H1 (cell line): ENCODE data around the gene SENP7. TPM values are rescaled to one million over a fixed set of nuclear protein-coding genes. Genes with fewer than 3 reads are reported as not detected.

Experiments used
- CTCF ChIA-PET: fragments of 300-600 bp; sonication (Branson Sonifier 250); formaldehyde crosslinking; loops from one replicate; lab custom pipeline; 2021; ENCODE audit not compliant: partially characterized antibody; lab: Charles Lee
- POLR2A ChIA-PET: fragments of 300-600 bp; sonication (Branson Sonifier 250); formaldehyde crosslinking; loops from one replicate; lab custom pipeline; 2021; ENCODE audit warnings: inconsistent platforms; ENCODE audit not compliant: partially characterized antibody; lab: Charles Lee
- DNase-seq, 2 experiments: peaks; one replicate each; pipeline versions ENCODE4 v3.0.0 to v3.0.0-alpha.2; 2010 to 2022; ENCODE audit warnings: low spot score in 2 of 2, low read depth in 1 of 2, mixed read lengths in 1 of 2
- FAIRE-seq: peaks from 2 replicates; lab custom pipeline; 2011; peaks lifted over from hg19 to GRCh38; lab: Jason Lieb, UNC
- H2AFZ ChIP-seq: 2 replicates; pipeline ENCODE4 v1.8.1; 2012; ENCODE audit warnings: low read length, inconsistent platforms
- H2AK5ac ChIP-seq: 2 replicates; pipeline ENCODE4 v1.6.1; 2013; ENCODE audit warnings: low read depth, low read length
- H2BK120ac ChIP-seq: replicated peaks from 2 replicates; pipeline ENCODE3; 2013; ENCODE audit warnings: low read depth, low read length, inconsistent platforms
- H2BK12ac ChIP-seq: 2 replicates; pipeline ENCODE4 v1.6.1; 2013; ENCODE audit warnings: low read depth, low read length
- H2BK15ac ChIP-seq: 2 replicates; pipeline ENCODE4 v1.6.1; 2013; ENCODE audit warnings: low read length
- H2BK20ac ChIP-seq: 2 replicates; pipeline ENCODE4 v1.6.1; 2013; ENCODE audit warnings: low read length
- H2BK5ac ChIP-seq: 2 replicates; pipeline ENCODE4 v1.6.1; 2013; ENCODE audit warnings: low read depth, low read length
- H3K14ac ChIP-seq: 2 replicates; pipeline ENCODE4 v1.6.1; 2013; ENCODE audit warnings: inconsistent platforms; ENCODE audit not compliant: insufficient read length
- H3K18ac ChIP-seq: 2 replicates; pipeline ENCODE4 v1.6.1; 2013; ENCODE audit warnings: low read length; ENCODE audit errors: extremely low read depth
- H3K23ac ChIP-seq: 2 replicates; pipeline ENCODE4 v1.6.1; 2013; ENCODE audit warnings: inconsistent platforms; ENCODE audit not compliant: insufficient read length
- H3K23me2 ChIP-seq: 2 replicates; pipeline ENCODE4 v1.6.1; 2013; ENCODE audit warnings: low read depth, low read length
- H3K27ac ChIP-seq: 2 replicates; pipeline ENCODE4 v1.6.1; 2011; ENCODE audit warnings: low read depth, low read length, inconsistent platforms
- H3K27me3 ChIP-seq, 4 experiments: replicated peaks in 1 of 4; 1 replicate in 1 of 4; 2 replicates in 3 of 4; pipeline versions ENCODE4 v1.6.1 to v1.8.1; 2011 to 2013; ENCODE audit warnings: low read length in 3 of 4, mild to moderate bottlenecking in 3 of 4, inconsistent platforms in 2 of 4, mixed read lengths in 2 of 4, moderate library complexity in 1 of 4; ENCODE audit not compliant: control insufficient read depth in 3 of 4, insufficient read depth in 3 of 4; ENCODE audit errors: extremely low read depth in 1 of 4
- H3K36me3 ChIP-seq, 4 experiments: 2 replicates each; pipeline versions ENCODE4 v1.6.1 to v1.8.1; 2011 to 2013; ENCODE audit warnings: mild to moderate bottlenecking in 4 of 4, low read length in 3 of 4, moderate library complexity in 2 of 4, control low read depth in 1 of 4, inconsistent platforms in 1 of 4; ENCODE audit not compliant: insufficient read depth in 4 of 4, control insufficient read depth in 2 of 4
- H3K4ac ChIP-seq: replicated peaks from 2 replicates; pipeline ENCODE3; 2013; ENCODE audit warnings: low read length, low read depth, mixed read lengths, inconsistent platforms; ENCODE audit not compliant: insufficient read length
- H3K4me1 ChIP-seq, 4 experiments: replicated peaks in 1 of 4; 1 replicate in 1 of 4; 2 replicates in 3 of 4; pipeline versions ENCODE4 v1.6.1 to v1.8.1; 2011 to 2013; ENCODE audit warnings: low read length in 3 of 4, inconsistent platforms in 2 of 4, mixed read lengths in 1 of 4; ENCODE audit not compliant: insufficient read depth in 4 of 4, control insufficient read depth in 3 of 4
- H3K4me2 ChIP-seq, 2 experiments: 2 replicates each; pipeline versions ENCODE4 v1.6.1 to v1.8.1; 2011 to 2013; ENCODE audit warnings: low read depth in 2 of 2, low read length in 2 of 2, control low read depth in 1 of 2, inconsistent platforms in 1 of 2, mild to moderate bottlenecking in 1 of 2; ENCODE audit not compliant: insufficient read depth in 1 of 2
- H3K4me3 ChIP-seq, 4 experiments: fragments of 200-600, 300-600 bp in 1 of 4; sonication (generic), shearing (Covaris generic), sonication (Bioruptor Twin) in 1 of 4; 2 replicates each; pipeline versions ENCODE4 v1.5.1 to v1.8.1; 2011 to 2016; ENCODE audit warnings: low read length in 4 of 4, low read depth in 3 of 4, control low read depth in 2 of 4, inconsistent platforms in 2 of 4, mild to moderate bottlenecking in 2 of 4, mixed read lengths in 1 of 4, moderate library complexity in 1 of 4; ENCODE audit not compliant: insufficient read depth in 2 of 4; ENCODE audit errors: extremely low read depth in 1 of 4
- H3K56ac ChIP-seq: replicated peaks from 2 replicates; pipeline ENCODE3; 2013; ENCODE audit warnings: low read depth, mild to moderate bottlenecking, mixed read lengths, low read length, inconsistent platforms; ENCODE audit not compliant: insufficient read length
- H3K79me1 ChIP-seq: 2 replicates; pipeline ENCODE4 v1.6.1; 2013; ENCODE audit warnings: low read depth, low read length, control low read depth
- H3K79me2 ChIP-seq, 2 experiments: 2 replicates each; pipeline versions ENCODE4 v1.6.1 to v1.8.1; 2012 to 2013; ENCODE audit warnings: low read length in 2 of 2, mild to moderate bottlenecking in 2 of 2, inconsistent platforms in 1 of 2; ENCODE audit not compliant: insufficient read depth in 2 of 2, control insufficient read depth in 1 of 2
- H3K9ac ChIP-seq, 4 experiments: replicated peaks in 1 of 4; 1 replicate in 1 of 4; 2 replicates in 3 of 4; pipeline versions ENCODE4 v1.6.1 to v1.8.1; 2011 to 2013; ENCODE audit warnings: low read depth in 3 of 4, low read length in 3 of 4, control low read depth in 2 of 4, mild to moderate bottlenecking in 2 of 4, moderate library complexity in 2 of 4, inconsistent platforms in 1 of 4; ENCODE audit errors: extremely low read depth in 1 of 4
- H3K9me3 ChIP-seq, 2 experiments: 2 replicates each; pipeline versions ENCODE4 v1.6.1 to v1.8.1; 2012 to 2013; ENCODE audit warnings: mild to moderate bottlenecking in 2 of 2, moderate library complexity in 2 of 2, control low read depth in 1 of 2, inconsistent platforms in 1 of 2, low read depth in 1 of 2, low read length in 1 of 2, mixed read lengths in 1 of 2; ENCODE audit not compliant: insufficient read depth in 2 of 2
- H4K20me1 ChIP-seq, 2 experiments: replicated peaks in 1 of 2; 2 replicates each; pipeline versions ENCODE3 to v1.8.1; 2011 to 2013; ENCODE audit warnings: inconsistent platforms in 2 of 2, low read length in 2 of 2, mild to moderate bottlenecking in 1 of 2; ENCODE audit not compliant: insufficient read depth in 2 of 2, control insufficient read depth in 1 of 2
- H4K5ac ChIP-seq: 2 replicates; pipeline ENCODE4 v1.6.1; 2013; ENCODE audit warnings: low read length, low read depth, mixed read lengths, inconsistent platforms; ENCODE audit not compliant: insufficient read length
- H4K8ac ChIP-seq: 2 replicates; pipeline ENCODE4 v1.8.0; 2013; ENCODE audit warnings: mild to moderate bottlenecking, moderate library complexity, low read length, inconsistent platforms; ENCODE audit not compliant: insufficient read depth; ENCODE audit errors: extremely low read depth
- H4K91ac ChIP-seq: replicated peaks from 2 replicates; pipeline ENCODE3; 2013; ENCODE audit warnings: low read length, mixed read lengths, inconsistent platforms; ENCODE audit not compliant: insufficient read length
- BCL11A ChIP-seq, 2 experiments: IDR thresholded peaks; one replicate each; pipeline ENCODE4 v1.6.1; 2011; ENCODE audit warnings: low read depth in 2 of 2, low read length in 2 of 2, mild to moderate bottlenecking in 2 of 2
- CREB1 ChIP-seq: IDR thresholded peaks from 2 replicates; pipeline ENCODE4 v1.6.1; 2012; ENCODE audit warnings: inconsistent platforms
- EP300 ChIP-seq, 2 experiments: IDR thresholded peaks; 1 replicate in 1 of 2; 2 replicates in 1 of 2; pipeline ENCODE4 v1.6.1; 2011 to 2012; ENCODE audit warnings: low read depth in 2 of 2, low read length in 2 of 2, mild to moderate bottlenecking in 2 of 2, borderline replicate concordance in 1 of 2, inconsistent platforms in 1 of 2, moderate library complexity in 1 of 2
- EZH2 ChIP-seq: fragments of 200-600 bp; sonication (generic); IDR thresholded peaks from 2 replicates; pipeline ENCODE4 v1.7.1; 2012; ENCODE audit warnings: low read depth, mild to moderate bottlenecking, moderate library complexity, low read length, inconsistent platforms; ENCODE audit not compliant: severe bottlenecking
- RFX5 ChIP-seq: IDR thresholded peaks from 2 replicates; pipeline ENCODE4 v1.6.1; 2011; ENCODE audit warnings: low read depth, low read length, improper control_type of control experiment, borderline replicate concordance
- SIX5 ChIP-seq: IDR thresholded peaks from 2 replicates; pipeline ENCODE4 v1.6.1; 2011; ENCODE audit warnings: mild to moderate bottlenecking, low read depth, low read length
- TCF12 ChIP-seq: IDR thresholded peaks from 2 replicates; pipeline ENCODE4 v1.6.1; 2011; ENCODE audit warnings: low read depth, mild to moderate bottlenecking, low read length
- WGBS, 2 experiments: shearing (Covaris generic) in 1 of 2; methylation state at CpG; one replicate each; pipeline versions ENCODE4 v1.1.6 to v1.1.7; 2013 to 2015; ENCODE audit warnings: low lambda C conversion rate in 2 of 2, mixed read lengths in 2 of 2, inconsistent platforms in 1 of 2, low coverage in 1 of 2, missing lambda C conversion rate in 1 of 2; ENCODE audit not compliant: insufficient replicate concordance in 2 of 2, insufficient coverage in 1 of 2, insufficient read length in 1 of 2; ENCODE audit errors: extremely low coverage in 1 of 2, missing lambda C conversion rate in 1 of 2; 5-methylcytosine and 5-hydroxymethylcytosine counted together
- polyA plus RNA-seq, 7 experiments: library from polyadenylated mRNA; depleted of rRNA in 3 of 7; stranded (reverse) in 5 of 7; unstranded in 2 of 7; fragments of >200 nt in 5 of 7; fragments of 200-250 nt in 2 of 7; gene quantifications; 1 replicate in 5 of 7; 2 replicates in 1 of 7; 4 replicates in 1 of 7; pipeline versions ENCODE4 v1.2.1 to v1.2.3, GENCODE V29; 2011 to 2013; ENCODE audit warnings: missing spikeins in 2 of 7, mixed read lengths in 2 of 7
- total RNA-seq: library from RNA; stranded (reverse); fragmentation: NEBNext Ultra II Directional; extraction: Animal tissue kit (Norgen Biotek cat#: 25700); gene quantifications from 2 replicates; pipeline ENCODE4 v1.2.1, GENCODE V29; 2021
- TF ChIP-seq, protein P1 (sequence below): IDR thresholded peaks from 2 replicates; pipeline ENCODE4 v1.6.1; 2011; ENCODE audit warnings: low read length, improper control_type of control experiment
- TF ChIP-seq, protein P2 (sequence below), 3 experiments: IDR thresholded peaks; 1 replicate in 2 of 3; 2 replicates in 1 of 3; pipeline versions ENCODE4 v1.5.1 to v1.6.1; 2011; ENCODE audit warnings: low read length in 3 of 3, mild to moderate bottlenecking in 3 of 3, inconsistent platforms in 2 of 3, low read depth in 1 of 3, moderate library complexity in 1 of 3; ENCODE audit not compliant: insufficient read depth in 1 of 3; ENCODE audit errors: control extremely low read depth in 1 of 3
- TF ChIP-seq, protein P3 (sequence below): IDR thresholded peaks from 2 replicates; pipeline ENCODE4 v1.6.1; 2012; ENCODE audit warnings: inconsistent platforms

Gene SENP7
- total and polyA plus RNA-seq, 2 of the 8 experiments (the other 6 are each of a cell fraction or from before 2014, with no cell fraction given), result 2.8 to 7.8 TPM

DNA sequence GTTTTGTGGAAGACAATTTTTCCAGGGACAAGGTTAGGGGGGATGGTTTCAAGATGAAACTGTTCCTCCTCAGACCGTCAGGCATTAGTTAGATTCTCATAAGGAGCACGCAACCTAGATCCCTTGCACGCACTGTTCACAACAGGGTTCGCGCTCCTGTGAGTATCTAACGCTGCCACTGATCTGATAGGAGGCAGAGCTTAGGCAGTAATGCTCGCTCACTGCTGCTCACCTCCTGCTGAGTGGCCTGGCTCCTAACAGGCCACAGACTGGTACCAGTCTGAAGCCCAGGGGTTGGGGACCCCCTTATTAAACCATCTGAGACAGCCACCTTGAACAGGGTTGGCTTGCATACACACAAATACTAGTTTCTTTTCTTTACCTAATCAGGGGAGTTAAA lies 179.1 kb downstream of the SENP7 start:
- no peak overlapping the region for H2AFZ ChIP-seq
- no peak overlapping the region for H3K4me3 ChIP-seq
- H4K5ac ChIP-seq, result no peak overlapping the region
- no peaks in the 10 kb centered on the region for H3K4me1 ChIP-seq
- H3K79me1 ChIP-seq, result no peaks in the 10 kb centered on the region
- 88% methylated on average over 7 of the region's 7 CpGs; no CpG with 5 or more reads in 1 of the 2 experiments for WGBS, 2 experiments
- DNase-seq (peak in 1 of 2 experiments; percentile 44), FAIRE-seq (no peak)
- H3K56ac ChIP-seq, result no peak overlapping the region
- H2BK12ac ChIP-seq, result no peak overlapping the region
- no peaks in the 10 kb centered on the region for H3K9me3 ChIP-seq
- H2BK5ac ChIP-seq, result no peak overlapping the region
- ChIA-PET POLR2A (no interaction called here), CTCF (no interaction called here)
- H2BK120ac ChIP-seq, result no peak overlapping the region
- H3K18ac ChIP-seq, result no peak overlapping the region
- H4K8ac ChIP-seq, result no peak overlapping the region
- H2AK5ac ChIP-seq, result no peak overlapping the region
- H3K36me3 ChIP-seq, result no peaks in the 10 kb centered on the region
- no peak overlapping the region for H3K9ac ChIP-seq
- H3K27ac ChIP-seq, result no peak overlapping the region
- no peak overlapping the region for H3K23ac ChIP-seq
- no peaks in the 10 kb centered on the region for H3K23me2 ChIP-seq
- no peaks in the 10 kb centered on the region for H3K79me2 ChIP-seq
- peaks cover 0 to 1% (median 0%) of the 10 kb centered on the region in 4 experiments; a peak in 1 of 7 replicates for H3K27me3 ChIP-seq
- H3K4ac ChIP-seq, result no peak overlapping the region
- H4K91ac ChIP-seq, result no peak overlapping the region
- H2BK20ac ChIP-seq, result no peak overlapping the region
- no peak overlapping the region for H3K14ac ChIP-seq
- no peaks in the 10 kb centered on the region for H4K20me1 ChIP-seq
- no peak overlapping the region for H3K4me2 ChIP-seq
- H2BK15ac ChIP-seq, result no peak overlapping the region
- TF ChIP-seq SIX5, result no peak
- TF ChIP-seq, protein P1, sequence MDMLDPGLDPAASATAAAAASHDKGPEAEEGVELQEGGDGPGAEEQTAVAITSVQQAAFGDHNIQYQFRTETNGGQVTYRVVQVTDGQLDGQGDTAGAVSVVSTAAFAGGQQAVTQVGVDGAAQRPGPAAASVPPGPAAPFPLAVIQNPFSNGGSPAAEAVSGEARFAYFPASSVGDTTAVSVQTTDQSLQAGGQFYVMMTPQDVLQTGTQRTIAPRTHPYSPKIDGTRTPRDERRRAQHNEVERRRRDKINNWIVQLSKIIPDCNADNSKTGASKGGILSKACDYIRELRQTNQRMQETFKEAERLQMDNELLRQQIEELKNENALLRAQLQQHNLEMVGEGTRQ, result no peak
- no peak for TF ChIP-seq RFX5
- TF ChIP-seq EZH2, result no peak
- TF ChIP-seq, protein P2, sequence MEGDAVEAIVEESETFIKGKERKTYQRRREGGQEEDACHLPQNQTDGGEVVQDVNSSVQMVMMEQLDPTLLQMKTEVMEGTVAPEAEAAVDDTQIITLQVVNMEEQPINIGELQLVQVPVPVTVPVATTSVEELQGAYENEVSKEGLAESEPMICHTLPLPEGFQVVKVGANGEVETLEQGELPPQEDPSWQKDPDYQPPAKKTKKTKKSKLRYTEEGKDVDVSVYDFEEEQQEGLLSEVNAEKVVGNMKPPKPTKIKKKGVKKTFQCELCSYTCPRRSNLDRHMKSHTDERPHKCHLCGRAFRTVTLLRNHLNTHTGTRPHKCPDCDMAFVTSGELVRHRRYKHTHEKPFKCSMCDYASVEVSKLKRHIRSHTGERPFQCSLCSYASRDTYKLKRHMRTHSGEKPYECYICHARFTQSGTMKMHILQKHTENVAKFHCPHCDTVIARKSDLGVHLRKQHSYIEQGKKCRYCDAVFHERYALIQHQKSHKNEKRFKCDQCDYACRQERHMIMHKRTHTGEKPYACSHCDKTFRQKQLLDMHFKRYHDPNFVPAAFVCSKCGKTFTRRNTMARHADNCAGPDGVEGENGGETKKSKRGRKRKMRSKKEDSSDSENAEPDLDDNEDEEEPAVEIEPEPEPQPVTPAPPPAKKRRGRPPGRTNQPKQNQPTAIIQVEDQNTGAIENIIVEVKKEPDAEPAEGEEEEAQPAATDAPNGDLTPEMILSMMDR (IDR thresholded peaks at IDR 0.05; ENCODE audit: control extremely low read depth in 1 of 3, insufficient read depth in 1 of 3, low read depth in 1 of 3, low read length in 3 of 3), result no peak
- no peak for TF ChIP-seq TCF12
- TF ChIP-seq, protein P3, sequence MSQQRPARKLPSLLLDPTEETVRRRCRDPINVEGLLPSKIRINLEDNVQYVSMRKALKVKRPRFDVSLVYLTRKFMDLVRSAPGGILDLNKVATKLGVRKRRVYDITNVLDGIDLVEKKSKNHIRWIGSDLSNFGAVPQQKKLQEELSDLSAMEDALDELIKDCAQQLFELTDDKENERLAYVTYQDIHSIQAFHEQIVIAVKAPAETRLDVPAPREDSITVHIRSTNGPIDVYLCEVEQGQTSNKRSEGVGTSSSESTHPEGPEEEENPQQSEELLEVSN, result no peak
- no peak for TF ChIP-seq CREB1
- no peak for TF ChIP-seq EP300 (IDR thresholded peaks at IDR 0.05; ENCODE audit: borderline replicate concordance in 1 of 2, low read depth in 2 of 2, low read length in 2 of 2)
- no peak for TF ChIP-seq BCL11A (IDR thresholded peaks at IDR 0.05; ENCODE audit: low read depth in 2 of 2, low read length in 2 of 2)
